Activated T-cell treated with anti-CD3 and anti-CD28 coated beads, Interleukin-2, amount 50 U/mL, for 24 hours (primary cell): Measurements from ENCODE around the gene DSCAM.

Experiments
- DNase-seq: peaks from one replicate; pipeline ENCODE4 v3.0.0-alpha.2; 2020
- H3K27ac Mint-ChIP-seq: 2 replicates; pipeline ENCODE4 v1.8.0; 2020; ENCODE audit warnings: mild to moderate bottlenecking, mixed read lengths
- H3K27me3 Mint-ChIP-seq: 2 replicates; pipeline ENCODE4 v1.8.0; 2020; ENCODE audit warnings: mixed read lengths
- H3K36me3 Mint-ChIP-seq: 2 replicates; pipeline ENCODE4 v1.8.0; 2020; ENCODE audit warnings: low read depth, mixed read lengths
- H3K4me1 Mint-ChIP-seq: 2 replicates; pipeline ENCODE4 v1.8.0; 2020; ENCODE audit warnings: low read depth, mixed read lengths
- H3K4me3 Mint-ChIP-seq: 2 replicates; pipeline ENCODE4 v1.8.0; 2020; ENCODE audit warnings: mild to moderate bottlenecking, moderate library complexity, mixed read lengths
- H3K9me3 Mint-ChIP-seq: 2 replicates; pipeline ENCODE4 v1.8.0; 2020; ENCODE audit warnings: mixed read lengths

DSCAM gene

DNA sequence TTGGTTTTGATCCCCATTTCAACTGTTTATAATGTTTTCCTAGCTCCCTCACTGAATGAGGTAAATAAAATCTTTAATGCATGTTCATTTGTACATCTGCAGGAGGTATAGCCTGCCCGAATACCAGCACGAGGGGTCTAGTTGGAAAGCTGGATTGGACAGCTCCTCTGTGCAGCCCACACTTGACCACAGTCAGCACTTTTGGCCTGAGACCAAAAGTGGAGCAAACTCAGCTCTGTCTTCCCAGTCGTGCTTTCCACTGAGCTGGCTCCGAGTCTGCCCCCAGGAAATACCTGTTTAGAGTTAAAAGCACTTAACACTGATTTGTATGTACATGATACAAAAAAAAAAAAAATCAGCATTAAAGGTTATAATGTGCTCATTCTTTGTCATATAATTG lies 224.4 kb downstream of the DSCAM start:
- Mint-ChIP-seq H3K9me3 (peaks cover 3% of the 10 kb centered on the region), H3K27me3 (no peaks in the 10 kb centered on the region), H3K36me3 (no peaks in the 10 kb centered on the region), H3K27ac (no peak overlapping the region), H3K4me1 (no peaks in the 10 kb centered on the region), H3K4me3 (no peak overlapping the region)
- no peak for DNase-seq

- Mint-ChIP-seq H3K4me1 (no peaks in the 10 kb centered on the region), H3K27ac (no peak overlapping the region), H3K4me3 (no peak overlapping the region), H3K9me3 (peaks cover 3% of the 10 kb centered on the region), H3K27me3 (no peaks in the 10 kb centered on the region), H3K36me3 (no peaks in the 10 kb centered on the region)
- DNase-seq: no peak
Measured at GRCh38 chr21:40620386-40621145, 226.4 kb downstream of the DSCAM start.

- H3K27ac Mint-ChIP-seq: no peak overlapping the region
- H3K27me3 Mint-ChIP-seq: no peaks in the 10 kb centered on the region
- H3K36me3 Mint-ChIP-seq: no peaks in the 10 kb centered on the region
- H3K4me3 Mint-ChIP-seq: no peak overlapping the region
- H3K9me3 Mint-ChIP-seq: peaks cover 3% of the 10 kb centered on the region
- no peaks in the 10 kb centered on the region for H3K4me1 Mint-ChIP-seq
- DNase-seq: no peak
Measured at GRCh38 chr21:40618191-40618973, 228.6 kb downstream of the DSCAM start.

- Mint-ChIP-seq H3K4me3 (no peak overlapping the region), H3K36me3 (no peaks in the 10 kb centered on the region), H3K27me3 (no peaks in the 10 kb centered on the region)
Measured at GRCh38 chr21:40616377-40616704, 230.6 kb downstream of the DSCAM start.

GRCh38 chr21:40615505-40616376 lies 231.2 kb downstream of the DSCAM start:
- H3K27ac Mint-ChIP-seq: no peak overlapping the region
- no peaks in the 10 kb centered on the region for H3K4me1 Mint-ChIP-seq
- no peak overlapping the region for H3K4me3 Mint-ChIP-seq
- DNase-seq: no peak
- H3K9me3 Mint-ChIP-seq: peaks cover 3% of the 10 kb centered on the region
- no peaks in the 10 kb centered on the region for H3K27me3 Mint-ChIP-seq
- no peaks in the 10 kb centered on the region for H3K36me3 Mint-ChIP-seq

More at GRCh38 chr21:40616377-40616704, 230.6 kb downstream of the DSCAM start:
- H3K9me3 Mint-ChIP-seq: peaks cover 3% of the 10 kb centered on the region
- H3K4me1 Mint-ChIP-seq: no peaks in the 10 kb centered on the region
- H3K27ac Mint-ChIP-seq: no peak overlapping the region
- no peak for DNase-seq

DNA sequence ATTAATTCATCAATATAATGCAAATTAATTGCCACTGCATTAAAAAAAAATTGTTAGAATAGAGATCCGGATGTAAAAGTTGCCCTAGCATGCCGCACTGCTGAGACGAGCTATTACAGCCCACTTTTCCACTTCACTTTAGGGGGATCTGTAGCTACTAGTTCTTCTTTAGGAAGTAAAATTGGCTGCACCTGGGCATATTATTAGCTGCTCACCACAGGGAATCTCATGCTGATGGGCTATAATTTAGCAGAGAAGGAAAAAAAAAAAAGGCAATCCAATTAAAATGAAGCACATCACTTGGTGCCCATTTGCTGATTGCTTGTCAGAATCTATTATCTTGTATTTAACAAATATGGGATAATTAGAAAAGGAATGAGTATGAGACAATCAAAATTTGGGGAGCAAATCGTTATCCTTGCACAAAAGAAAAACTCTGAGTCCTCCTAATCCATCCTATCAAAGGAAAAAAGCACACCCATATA lies 233.4 kb downstream of the DSCAM start:
- Mint-ChIP-seq H3K27ac (no peak overlapping the region), H3K4me1 (no peaks in the 10 kb centered on the region), H3K36me3 (no peaks in the 10 kb centered on the region), H3K9me3 (peaks cover 4% of the 10 kb centered on the region), H3K27me3 (no peaks in the 10 kb centered on the region), H3K4me3 (no peak overlapping the region)
- no peak for DNase-seq

GRCh38 chr21:40610345-40610744 lies 236.6 kb downstream of the DSCAM start:
- Mint-ChIP-seq H3K4me1 (no peaks in the 10 kb centered on the region), H3K36me3 (no peaks in the 10 kb centered on the region), H3K27me3 (no peaks in the 10 kb centered on the region), H3K4me3 (no peak overlapping the region), H3K27ac (no peak overlapping the region), H3K9me3 (peaks cover 10% of the 10 kb centered on the region)
- DNase-seq: no peak

- Mint-ChIP-seq H3K9me3 (peaks cover 10% of the 10 kb centered on the region), H3K36me3 (no peaks in the 10 kb centered on the region), H3K4me3 (no peak overlapping the region), H3K27ac (no peak overlapping the region), H3K27me3 (no peaks in the 10 kb centered on the region), H3K4me1 (no peaks in the 10 kb centered on the region)
- no peak for DNase-seq
Measured at GRCh38 chr21:40606341-40606740, 240.6 kb downstream of the DSCAM start.

DNA sequence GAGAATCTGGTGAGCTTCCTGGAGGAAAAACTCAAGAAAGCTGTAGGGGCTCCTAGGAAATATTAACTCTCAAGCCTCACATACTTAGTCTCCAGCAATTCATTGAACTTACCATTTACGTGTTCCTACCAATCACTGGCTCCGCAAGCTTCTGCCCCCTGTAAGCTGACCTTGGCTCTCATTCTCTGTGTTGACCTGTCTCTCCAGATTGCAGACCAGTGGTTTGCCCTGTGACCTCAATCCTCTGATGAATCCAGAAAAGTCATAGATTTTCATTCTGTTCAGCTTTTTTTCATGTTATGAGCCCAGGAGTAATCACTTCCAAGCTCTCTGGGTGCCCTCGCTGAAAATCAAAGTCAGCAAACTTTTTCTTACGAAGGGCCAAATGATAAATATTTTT lies 241.9 kb downstream of the DSCAM start:
- H3K27ac Mint-ChIP-seq: no peak overlapping the region
- H3K9me3 Mint-ChIP-seq: peaks cover 15% of the 10 kb centered on the region
- H3K4me3 Mint-ChIP-seq: no peak overlapping the region
- no peaks in the 10 kb centered on the region for H3K27me3 Mint-ChIP-seq
- DNase-seq: no peak
- H3K36me3 Mint-ChIP-seq: no peaks in the 10 kb centered on the region
- H3K4me1 Mint-ChIP-seq: no peaks in the 10 kb centered on the region

DNA sequence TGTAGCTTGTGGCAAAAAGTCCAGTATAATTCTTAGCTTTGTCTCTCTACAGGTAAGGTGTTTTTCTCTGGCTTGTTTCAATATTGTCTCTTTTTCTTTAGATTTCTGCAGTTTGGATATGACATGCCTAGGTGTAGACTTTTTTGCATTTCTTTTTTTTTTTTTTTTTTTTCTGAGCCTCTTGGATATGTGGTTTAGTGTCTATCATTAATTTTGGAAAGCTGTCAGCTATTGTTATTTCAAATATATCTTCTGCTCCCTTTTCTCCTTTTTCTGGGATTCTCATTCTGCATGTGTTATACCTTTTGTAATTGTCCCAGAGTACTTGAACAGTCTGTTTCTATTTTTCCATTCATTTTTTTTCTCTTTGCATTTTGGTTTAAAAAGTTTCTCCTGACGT lies 243.2 kb downstream of the DSCAM start:
- Mint-ChIP-seq H3K27ac (no peak overlapping the region), H3K36me3 (no peaks in the 10 kb centered on the region), H3K27me3 (no peaks in the 10 kb centered on the region), H3K9me3 (peaks cover 13% of the 10 kb centered on the region), H3K4me1 (no peaks in the 10 kb centered on the region), H3K4me3 (no peak overlapping the region)
- no peak for DNase-seq

GRCh38 chr21:40602080-40602479 lies 244.9 kb downstream of the DSCAM start:
- Mint-ChIP-seq H3K27ac (no peak overlapping the region), H3K36me3 (no peaks in the 10 kb centered on the region), H3K4me3 (no peak overlapping the region), H3K27me3 (no peaks in the 10 kb centered on the region), H3K4me1 (no peaks in the 10 kb centered on the region), H3K9me3 (peaks cover 9% of the 10 kb centered on the region)
- DNase-seq: no peak

- DNase-seq: no peak
- H3K9me3 Mint-ChIP-seq: peaks cover 9% of the 10 kb centered on the region
Measured at GRCh38 chr21:40595806-40596205, 251.2 kb downstream of the DSCAM start.

DNA sequence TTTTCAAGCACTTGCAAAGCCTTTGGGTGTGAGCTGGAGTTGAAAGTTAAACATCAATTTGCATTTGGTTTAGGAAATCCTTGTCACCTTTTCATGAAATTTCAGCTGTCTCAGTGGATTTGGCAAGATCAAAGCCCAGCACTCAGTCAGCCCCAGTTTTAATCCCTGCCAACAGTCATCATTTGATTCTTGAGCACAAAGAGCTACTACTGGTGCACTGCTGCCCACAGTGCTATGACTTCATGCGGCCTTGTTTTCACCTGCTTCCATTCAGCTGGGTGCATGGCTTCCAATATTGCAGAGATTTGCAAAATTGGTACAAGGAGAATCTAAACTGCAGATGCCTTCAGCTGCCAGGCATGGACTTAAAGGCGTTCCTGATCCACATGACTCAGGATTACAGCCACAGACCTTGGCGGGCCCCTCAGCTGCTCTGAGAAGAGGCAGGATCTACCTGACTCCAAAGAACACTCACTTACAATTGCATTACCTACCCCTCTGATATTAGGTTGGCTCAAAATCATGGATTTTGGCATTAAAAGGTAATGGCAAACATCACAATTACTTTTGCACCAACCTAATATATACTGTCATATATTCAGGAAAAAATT lies 259.1 kb downstream of the DSCAM start:
- no peaks in the 10 kb centered on the region for H3K36me3 Mint-ChIP-seq
- H3K4me1 Mint-ChIP-seq: no peaks in the 10 kb centered on the region
- H3K4me3 Mint-ChIP-seq: no peak overlapping the region
- peaks cover 6% of the 10 kb centered on the region for H3K9me3 Mint-ChIP-seq
- H3K27ac Mint-ChIP-seq: no peak overlapping the region
- H3K27me3 Mint-ChIP-seq: no peaks in the 10 kb centered on the region
- no peak for DNase-seq

More at GRCh38 chr21:40595806-40596205, 251.2 kb downstream of the DSCAM start:
- Mint-ChIP-seq H3K4me1 (no peaks in the 10 kb centered on the region), H3K27me3 (no peaks in the 10 kb centered on the region), H3K27ac (no peak overlapping the region), H3K4me3 (no peak overlapping the region), H3K36me3 (no peaks in the 10 kb centered on the region)

DNA sequence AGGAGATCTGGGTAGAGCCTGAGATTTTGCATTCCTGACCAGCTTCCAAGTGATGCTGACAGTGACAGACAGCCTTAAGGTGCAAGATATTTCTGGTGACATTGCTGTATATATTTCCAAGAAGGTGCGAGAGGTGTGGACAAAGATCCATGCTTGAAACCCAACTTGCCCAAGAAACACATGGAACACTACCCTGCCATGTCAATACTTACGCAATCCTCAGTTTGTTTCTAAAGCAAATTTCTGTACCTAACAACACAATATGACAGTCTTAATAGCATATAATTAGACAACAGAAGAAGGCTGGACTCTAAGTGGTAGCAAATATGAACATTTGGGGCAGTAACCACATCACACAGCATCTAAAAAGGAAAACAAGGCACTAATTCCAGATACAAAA lies 260.4 kb downstream of the DSCAM start:
- H3K9me3 Mint-ChIP-seq: peaks cover 2% of the 10 kb centered on the region
- no peak for DNase-seq
- no peak overlapping the region for H3K27ac Mint-ChIP-seq
- H3K27me3 Mint-ChIP-seq: no peaks in the 10 kb centered on the region
- no peaks in the 10 kb centered on the region for H3K36me3 Mint-ChIP-seq
- H3K4me1 Mint-ChIP-seq: no peaks in the 10 kb centered on the region
- no peak overlapping the region for H3K4me3 Mint-ChIP-seq
